HCT116 (cell line): ENCODE data around the gene DIS3L2. TPM values are rescaled to one million over a fixed set of nuclear protein-coding genes. Genes with fewer than 3 reads are reported as not detected.

Experiments
- ATAC-seq: fragments of 200-7000 bp; cut with Tn5 transposase; 2 replicates; pipeline ENCODE4 v1.9.1; 2020; ENCODE audit warnings: mild to moderate bottlenecking, moderate library complexity
- BruUV-seq: library from RNA; stranded (reverse); fragments of 400-500 nt; replicated peaks from 2 replicates; lab custom pipeline; 2021; lab: Mats Ljungman, UMichigan
- CTCF ChIA-PET: fragments of 300-600 bp; sonication (Branson Sonifier 250); formaldehyde crosslinking; loops from one replicate; lab custom pipeline; 2021; ENCODE audit warnings: antibody characterized with exemption; lab: Charles Lee
- POLR2A ChIA-PET: fragments of 300-600, 350-600 bp; sonication (Branson Sonifier 250); formaldehyde crosslinking; loops from one replicate; lab custom pipeline; 2021; ENCODE audit warnings: antibody characterized with exemption; lab: Charles Lee
- RAD21 ChIA-PET, 2 experiments: fragments of 300-600 bp; sonication (Branson Sonifier 250); formaldehyde crosslinking; loops; one replicate each; lab custom pipeline; 2023; ENCODE audit warnings: low total read pairs in 2 of 2; ENCODE audit not compliant: uncharacterized antibody in 2 of 2, unreplicated experiment in 2 of 2, low non-redundant PET in 1 of 2; lab: Charles Lee
- DNase-seq: peaks from one replicate; pipeline ENCODE4 v3.0.0-alpha.2; 2010; ENCODE audit warnings: low read depth, low spot score
- H2AFZ ChIP-seq: fragments of 200-600 bp; shearing (Covaris generic), sonication (generic); 2 replicates; pipeline ENCODE4 v1.6.1; 2017; ENCODE audit warnings: low read depth, mixed run types, mixed read lengths, antibody characterized with exemption, low read length; ENCODE audit not compliant: poor library complexity, severe bottlenecking
- H3K27ac ChIP-seq: 2 replicates; pipeline ENCODE4 v1.5.1; 2012; ENCODE audit warnings: low read depth, low read length
- H3K27me3 ChIP-seq: fragments of 200-600 bp; sonication (generic); 2 replicates; pipeline ENCODE4 v1.6.1; 2016; ENCODE audit warnings: mixed run types, low read length, mixed read lengths; ENCODE audit not compliant: insufficient read depth
- H3K36me3 ChIP-seq, 2 experiments: fragments of 200-500 bp in 1 of 2; fragments of 200-600 bp in 1 of 2; sonication (Bioruptor generic) in 1 of 2; sonication (generic) in 1 of 2; 2 replicates each; pipeline versions ENCODE4 v1.5.1 to v1.6.1; 2014 to 2016; ENCODE audit warnings: low read length in 2 of 2, inconsistent platforms in 1 of 2, mixed read lengths in 1 of 2, mixed run types in 1 of 2; ENCODE audit not compliant: insufficient read depth in 2 of 2, control insufficient read depth in 1 of 2
- H3K4me1 ChIP-seq, 2 experiments: fragments of 200-600 bp in 1 of 2; sonication (generic) in 1 of 2; 2 replicates each; pipeline versions ENCODE4 v1.5.1 to v1.6.1; 2012 to 2017; ENCODE audit warnings: low read length in 2 of 2, inconsistent platforms in 1 of 2, mild to moderate bottlenecking in 1 of 2, mixed read lengths in 1 of 2, mixed run types in 1 of 2, moderate library complexity in 1 of 2; ENCODE audit not compliant: insufficient read depth in 2 of 2, control insufficient read depth in 1 of 2
- H3K4me2 ChIP-seq: fragments of 200-600 bp; sonication (generic); 2 replicates; pipeline ENCODE4 v1.6.1; 2017; ENCODE audit warnings: mixed run types, low read length, mixed read lengths
- H3K4me3 ChIP-seq, 2 experiments: fragments of 200-600 bp in 1 of 2; sonication (generic) in 1 of 2; replicated peaks in 1 of 2; 2 replicates each; pipeline ENCODE4 v1.5.1; 2011 to 2016; ENCODE audit warnings: low read length in 2 of 2, control low read depth in 1 of 2, low read depth in 1 of 2, mild to moderate bottlenecking in 1 of 2, mixed read lengths in 1 of 2, mixed run types in 1 of 2
- H3K79me2 ChIP-seq: fragments of 200-600 bp; sonication (generic); 2 replicates; pipeline ENCODE4 v1.6.1; 2017; ENCODE audit warnings: mild to moderate bottlenecking, mixed run types, low read length, moderate library complexity, mixed read lengths; ENCODE audit not compliant: insufficient read depth
- H3K9ac ChIP-seq: fragments of 200-600 bp; sonication (generic); 2 replicates; pipeline ENCODE4 v1.6.1; 2016; ENCODE audit warnings: low read length, mixed read lengths
- H3K9me2 ChIP-seq: fragments of 200-600 bp; sonication (generic), shearing (Covaris generic); 2 replicates; pipeline ENCODE4 v1.6.1; 2017; ENCODE audit warnings: mixed run types, mild to moderate bottlenecking, moderate library complexity; ENCODE audit not compliant: insufficient read depth
- H3K9me3 ChIP-seq, 2 experiments: fragments of 200-500 bp in 1 of 2; fragments of 200-600 bp in 1 of 2; sonication (Bioruptor generic) in 1 of 2; sonication (generic) in 1 of 2; 2 replicates each; pipeline ENCODE4 v1.6.1; 2014 to 2017; ENCODE audit warnings: low read length in 2 of 2, mixed read lengths in 2 of 2, inconsistent platforms in 1 of 2, low read depth in 1 of 2, mild to moderate bottlenecking in 1 of 2, mixed run types in 1 of 2, moderate library complexity in 1 of 2; ENCODE audit not compliant: control insufficient read depth in 1 of 2, insufficient read depth in 1 of 2
- H4K20me1 ChIP-seq: fragments of 200-600 bp; sonication (generic), shearing (Covaris generic); 2 replicates; pipeline ENCODE4 v1.6.1; 2017; ENCODE audit warnings: mixed run types, mild to moderate bottlenecking, moderate library complexity; ENCODE audit not compliant: insufficient read depth
- ATF3 ChIP-seq: IDR thresholded peaks from 2 replicates; pipeline ENCODE4 v1.6.1; 2012
- CBX3 ChIP-seq: IDR thresholded peaks from 2 replicates; pipeline ENCODE4 v1.6.1; 2012; ENCODE audit warnings: low read depth
- CTCF ChIP-seq, 3 experiments: fragments of 200-600 bp in 1 of 3; sonication (generic) in 1 of 3; IDR thresholded peaks in 2 of 3; conservative IDR thresholded peaks in 1 of 3; 2 replicates each; pipeline ENCODE4 v1.5.1; 2012 to 2017; ENCODE audit warnings: low read depth in 2 of 3, low read length in 2 of 3, antibody characterized with exemption in 1 of 3, borderline replicate concordance in 1 of 3, control low read depth in 1 of 3, mild to moderate bottlenecking in 1 of 3, mixed read lengths in 1 of 3, mixed run types in 1 of 3, moderate library complexity in 1 of 3; ENCODE audit not compliant: insufficient read depth in 1 of 3
- ELF1 ChIP-seq: IDR thresholded peaks from 2 replicates; pipeline ENCODE4 v1.6.1; 2012; ENCODE audit warnings: low read depth, borderline replicate concordance
- FOSL1 ChIP-seq: IDR thresholded peaks from 2 replicates; pipeline ENCODE4 v1.6.1; 2012; ENCODE audit warnings: low read depth
- JUND ChIP-seq: IDR thresholded peaks from 2 replicates; pipeline ENCODE4 v1.6.1; 2012
- MAX ChIP-seq: IDR thresholded peaks from 2 replicates; pipeline ENCODE4 v1.6.1; 2012
- RAD21 ChIP-seq: IDR thresholded peaks from 2 replicates; pipeline ENCODE4 v1.6.1; 2012; ENCODE audit warnings: low read depth, mild to moderate bottlenecking
- REST ChIP-seq: IDR thresholded peaks from 2 replicates; pipeline ENCODE4 v1.6.1; 2012; ENCODE audit warnings: low read depth
- TCF7L2 ChIP-seq: IDR thresholded peaks from 2 replicates; pipeline ENCODE4 v1.7.0; 2011; ENCODE audit warnings: borderline replicate concordance, inconsistent platforms; ENCODE audit not compliant: insufficient read depth, insufficient read length; ENCODE audit errors: extremely low read depth
- YY1 ChIP-seq: IDR thresholded peaks from 2 replicates; pipeline ENCODE4 v1.6.1; 2011; ENCODE audit warnings: low read length, low read depth, moderate library complexity, mild to moderate bottlenecking; ENCODE audit not compliant: insufficient replicate concordance; ENCODE audit errors: extremely low read depth
- intact Hi-C: fragments of 100-400 bp; cut with micrococcal nuclease; formaldehyde crosslinking; loops from 2 replicates; pipeline ENCODE4 v1.10.0; 2022
- total RNA-seq: library from RNA; stranded (reverse); gene quantifications from one replicate; pipeline ENCODE4 v1.2.1, GENCODE V29; 2021; ENCODE audit not compliant: unreplicated experiment

DIS3L2 gene
- total RNA-seq, 1 experiment from 2014 or later = 42.5 TPM

- H3K9ac ChIP-seq = no peak overlapping the region
- CTCF ChIA-PET = no interaction called here
- POLR2A ChIA-PET = no interaction called here
- no peak overlapping the region for H3K4me2 ChIP-seq
- intact Hi-C loops = no loop called here
- H3K4me3 ChIP-seq = no peak overlapping the region
- no peak overlapping the region for H2AFZ ChIP-seq
- BruUV-seq = no TSS peak
- H3K9me2 ChIP-seq = no peaks in the 10 kb centered on the region
- RAD21 ChIA-PET = no interaction called here
- no peak for TF ChIP-seq CTCF (IDR thresholded peaks at IDR 0.05 in 2 of 3, conservative IDR thresholded peaks at IDR 0.05 in 1 of 3; ENCODE audit: borderline replicate concordance in 1 of 3, insufficient read depth in 1 of 3, low read depth in 2 of 3, low read length in 2 of 3)
- no peak for TF ChIP-seq CBX3
- TF ChIP-seq RAD21 = no peak
- TF ChIP-seq REST = no peak
- TF ChIP-seq FOSL1 = no peak
- TF ChIP-seq TCF7L2 = no peak
- TF ChIP-seq ATF3 = no peak
- TF ChIP-seq YY1 = no peak
- TF ChIP-seq ELF1 = no peak
- TF ChIP-seq JUND = no peak
- no peak for TF ChIP-seq MAX
- H3K36me3 ChIP-seq = no peaks in the 10 kb centered on the region
- no peaks in the 10 kb centered on the region for H3K4me1 ChIP-seq
- no peak overlapping the region for H3K27ac ChIP-seq
- H3K9me3 ChIP-seq = no peaks in the 10 kb centered on the region
- ATAC-seq (no peak), DNase-seq (no peak)
- no peaks in the 10 kb centered on the region for H4K20me1 ChIP-seq
- no peaks in the 10 kb centered on the region for H3K27me3 ChIP-seq
- H3K79me2 ChIP-seq = no peaks in the 10 kb centered on the region
Observed at GRCh38 chr2:232216028-232216427, 254.5 kb downstream of the DIS3L2 start.
